SK-N-SH (cell line): ENCODE data around the gene AGRN. TPM values are rescaled to one million over a fixed set of nuclear protein-coding genes. Genes with fewer than 3 reads are reported as not detected.
"Not testable (repeated sequence)": the region's sequence is repeated elsewhere in the genome, so short reads cannot be mapped to it uniquely, and the experiment has no call there.

Source experiments
- CTCF ChIA-PET: fragments of 300-600, 350-600 bp; formaldehyde crosslinking; extraction: SDS; loops from one replicate; lab custom pipeline; 2021; lab: Yijun Ruan, JAX
- POLR2A ChIA-PET: fragments of 350-600 bp; sonication (Branson Sonifier 250); formaldehyde crosslinking; extraction: SDS; loops from one replicate; lab custom pipeline; 2020; ENCODE audit warnings: antibody characterized with exemption, inconsistent platforms; lab: Yijun Ruan, JAX
- DNase-seq: peaks from one replicate; pipeline ENCODE4 v3.0.0; 2012
- H2AFZ ChIP-seq: fragments of 200-600 bp; sonication (generic); 2 replicates; pipeline ENCODE4 v1.8.1; 2016; ENCODE audit warnings: antibody characterized with exemption, mild to moderate bottlenecking, low read depth
- H3F3A ChIP-seq: fragments of 200-600 bp; sonication (generic); replicated peaks from 2 replicates; pipeline ENCODE3; 2016; ENCODE audit warnings: antibody characterized with exemption, mild to moderate bottlenecking; ENCODE audit not compliant: insufficient read depth
- H3K27ac ChIP-seq, 2 experiments: fragments of 200-500 bp in 1 of 2; fragments of 200-600 bp in 1 of 2; sonication (Bioruptor generic) in 1 of 2; sonication (generic), shearing (Covaris generic) in 1 of 2; 2 replicates each; pipeline versions ENCODE4 v1.5.1 to v1.6.1; 2014 to 2016; ENCODE audit warnings: low read depth in 2 of 2, inconsistent platforms in 1 of 2, low read length in 1 of 2, mild to moderate bottlenecking in 1 of 2, mixed read lengths in 1 of 2
- H3K27me3 ChIP-seq: fragments of 200-600 bp; sonication (generic), shearing (Covaris generic); 2 replicates; pipeline ENCODE4 v1.6.1; 2016; ENCODE audit warnings: mixed run types; ENCODE audit not compliant: insufficient read depth
- H3K36me3 ChIP-seq, 2 experiments: fragments of 200-500 bp in 1 of 2; fragments of 200-600 bp in 1 of 2; sonication (Bioruptor generic) in 1 of 2; sonication (generic) in 1 of 2; replicated peaks in 1 of 2; 2 replicates each; pipeline versions ENCODE3 to v1.5.1; 2014 to 2016; ENCODE audit warnings: low read length in 1 of 2, mild to moderate bottlenecking in 1 of 2; ENCODE audit not compliant: insufficient read depth in 2 of 2, control insufficient read depth in 1 of 2
- H3K4me1 ChIP-seq, 2 experiments: fragments of 200-500 bp in 1 of 2; fragments of 200-600 bp in 1 of 2; sonication (Bioruptor generic) in 1 of 2; sonication (generic), shearing (Covaris generic) in 1 of 2; 2 replicates each; pipeline versions ENCODE4 v1.5.1 to v1.6.1; 2014 to 2016; ENCODE audit warnings: low read depth in 1 of 2, low read length in 1 of 2, mixed run types in 1 of 2; ENCODE audit not compliant: insufficient read depth in 2 of 2, control insufficient read depth in 1 of 2
- H3K4me2 ChIP-seq: fragments of 200-600 bp; sonication (generic), shearing (Covaris generic); 2 replicates; pipeline ENCODE4 v1.6.1; 2017; ENCODE audit warnings: mixed run types
- H3K4me3 ChIP-seq, 2 experiments: fragments of 200-500 bp in 1 of 2; fragments of 200-600 bp in 1 of 2; sonication (Bioruptor generic) in 1 of 2; sonication (generic), shearing (Covaris generic) in 1 of 2; 2 replicates each; pipeline versions ENCODE4 v1.5.1 to v1.8.1; 2014 to 2016; ENCODE audit warnings: low read depth in 2 of 2, inconsistent platforms in 1 of 2, low read length in 1 of 2, mild to moderate bottlenecking in 1 of 2, mixed read lengths in 1 of 2, moderate library complexity in 1 of 2
- H3K79me2 ChIP-seq: fragments of 200-600 bp; sonication (generic); 2 replicates; pipeline ENCODE4 v1.8.1; 2017; ENCODE audit warnings: mild to moderate bottlenecking; ENCODE audit not compliant: insufficient read depth
- H3K9ac ChIP-seq: fragments of 200-600 bp; sonication (generic); 2 replicates; pipeline ENCODE4 v1.6.1; 2017; ENCODE audit warnings: mixed run types
- H3K9me2 ChIP-seq: fragments of 200-600 bp; sonication (generic); 2 replicates; pipeline ENCODE4 v1.6.1; 2017; ENCODE audit warnings: mixed run types
- H3K9me3 ChIP-seq: fragments of 200-600 bp; sonication (generic); 2 replicates; pipeline ENCODE4 v1.6.1; 2017; ENCODE audit warnings: mixed run types, mild to moderate bottlenecking, moderate library complexity
- H4K20me1 ChIP-seq: fragments of 200-600 bp; sonication (generic); 2 replicates; pipeline ENCODE4 v1.6.1; 2017; ENCODE audit warnings: mild to moderate bottlenecking, mixed run types; ENCODE audit not compliant: insufficient read depth
- CHD2 ChIP-seq: fragments of 150-350 bp; IDR thresholded peaks from 2 replicates; pipeline ENCODE4 v1.6.1; 2018; ENCODE audit warnings: low read length; ENCODE audit not compliant: partially characterized antibody
- EP300 ChIP-seq, 2 experiments: IDR thresholded peaks; 2 replicates each; pipeline versions ENCODE4 v1.4.0 to v1.6.1; 2012; ENCODE audit warnings: borderline replicate concordance in 1 of 2, low read depth in 1 of 2, low read length in 1 of 2
- EZH2phosphoT487 ChIP-seq: fragments of 200-600 bp; sonication (generic); IDR thresholded peaks from 2 replicates; pipeline ENCODE4 v1.6.1; 2017; ENCODE audit warnings: low read depth, mixed run types, mild to moderate bottlenecking, antibody characterized with exemption, moderate library complexity, borderline replicate concordance
- FOSL2 ChIP-seq: IDR thresholded peaks from 2 replicates; pipeline ENCODE4 v1.4.0; 2012; ENCODE audit warnings: low read depth, mild to moderate bottlenecking, moderate library complexity, borderline replicate concordance
- FOXM1 ChIP-seq: IDR thresholded peaks from 2 replicates; pipeline ENCODE4 v1.4.0; 2012; ENCODE audit warnings: low read depth, mild to moderate bottlenecking
- GABPA ChIP-seq: IDR thresholded peaks from 2 replicates; pipeline ENCODE4 v1.4.0; 2012; ENCODE audit warnings: low read depth, mild to moderate bottlenecking
- GATA2 ChIP-seq: sonication (generic); formaldehyde crosslinking; IDR thresholded peaks from 2 replicates; pipeline ENCODE4 v1.5.0; 2020; ENCODE audit warnings: mild to moderate bottlenecking, missing genetic modification reagents
- IRF3 ChIP-seq: fragments of 150-350 bp; IDR thresholded peaks from 2 replicates; pipeline ENCODE4 v1.6.1; 2016; ENCODE audit warnings: mild to moderate bottlenecking, low read depth, low read length
- JUND ChIP-seq: IDR thresholded peaks from 2 replicates; pipeline ENCODE4 v1.4.0; 2012
- MAX ChIP-seq: IDR thresholded peaks from 2 replicates; pipeline ENCODE4 v1.4.0; 2012; ENCODE audit warnings: low read depth
- MEF2A ChIP-seq: IDR thresholded peaks from 2 replicates; pipeline ENCODE4 v1.4.0; 2012; ENCODE audit warnings: low read depth, borderline replicate concordance
- MXI1 ChIP-seq: IDR thresholded peaks from 2 replicates; pipeline ENCODE4 v1.6.1; 2012; ENCODE audit warnings: mild to moderate bottlenecking, low read depth, low read length, improper control_type of control experiment
- NFIC ChIP-seq: IDR thresholded peaks from 2 replicates; pipeline ENCODE4 v1.4.0; 2012; ENCODE audit warnings: borderline replicate concordance
- NRF1 ChIP-seq: IDR thresholded peaks from 2 replicates; pipeline ENCODE4 v1.6.1; 2012; ENCODE audit warnings: low read depth, mild to moderate bottlenecking, low read length
- POLR2AphosphoS5 ChIP-seq: IDR thresholded peaks from 2 replicates; pipeline ENCODE4 v1.6.1; 2012; ENCODE audit warnings: low read depth, low read length
- RAD21 ChIP-seq: IDR thresholded peaks from 2 replicates; pipeline ENCODE4 v1.6.1; 2012; ENCODE audit warnings: mild to moderate bottlenecking, low read length
- RCOR1 ChIP-seq: fragments of 150-350 bp; IDR thresholded peaks from 2 replicates; pipeline ENCODE4 v1.6.1; 2017; ENCODE audit warnings: antibody characterized with exemption, low read length
- RXRA ChIP-seq: IDR thresholded peaks from 2 replicates; pipeline ENCODE4 v1.4.0; 2012; ENCODE audit warnings: low read depth, mild to moderate bottlenecking, borderline replicate concordance
- TAF1 ChIP-seq: IDR thresholded peaks from 2 replicates; pipeline ENCODE4 v1.6.1; 2012; ENCODE audit warnings: low read depth, mild to moderate bottlenecking, low read length, moderate library complexity, borderline replicate concordance
- YY1 ChIP-seq: IDR thresholded peaks from 2 replicates; pipeline ENCODE4 v1.4.0; 2012; ENCODE audit warnings: low read depth, mild to moderate bottlenecking
- WGBS: methylation state at CpG from one replicate; pipeline ENCODE4 v1.1.6; 2017; ENCODE audit warnings: low lambda C conversion rate; 5-methylcytosine and 5-hydroxymethylcytosine counted together
- polyA plus RNA-seq, 3 experiments: library from polyadenylated mRNA; depleted of rRNA; stranded (reverse); fragments of >200 nt; gene quantifications; 2 replicates each; pipeline ENCODE4 v1.2.3, GENCODE V29; 2012

Gene AGRN
- polyA plus RNA-seq, 1 of the 3 experiments (the other 2 are of a cell fraction): 31.6 TPM

GRCh38 chr1:1065265-1065939 lies 45.5 kb downstream of the AGRN start:
- H3K36me3 ChIP-seq: no peaks in the 10 kb centered on the region
- no peak overlapping the region for H2AFZ ChIP-seq
- 51% methylated on average over 16 of the region's 20 CpGs for WGBS
- peaks cover 9% of the 10 kb centered on the region for H3F3A ChIP-seq
- no peak overlapping the region for H3K9ac ChIP-seq
- no peak overlapping the region for H3K4me3 ChIP-seq
- peaks cover 7% of the 10 kb centered on the region; the same call in 1 of the 2 replicates for H3K27me3 ChIP-seq
- DNase-seq: no peak
- no peaks in the 10 kb centered on the region for H3K9me3 ChIP-seq
- peaks cover 0 to 7% of the 10 kb centered on the region in 2 experiments; a peak in 1 of 4 replicates for H3K4me1 ChIP-seq
- ChIA-PET POLR2A (no interaction called here), CTCF (interaction anchor here (1.2 to 15.4 kb wide), 8 partner anchors 8 to 82 kb away, joined by 3 to 216 read pairs (median 28); partner anchors contain the start of gene PERM1)
- H3K9me2 ChIP-seq: no peaks in the 10 kb centered on the region
- TF ChIP-seq TAF1: no peak
- TF ChIP-seq RAD21: no peak
- TF ChIP-seq FOXM1: no peak
- TF ChIP-seq MEF2A: no peak
- no peak for TF ChIP-seq EZH2phosphoT487
- TF ChIP-seq NRF1: no peak
- no peak for TF ChIP-seq EP300 (IDR thresholded peaks at IDR 0.05; ENCODE audit: borderline replicate concordance in 1 of 2, low read depth in 1 of 2, low read length in 1 of 2)
- TF ChIP-seq JUND: no peak
- TF ChIP-seq YY1: no peak
- no peak for TF ChIP-seq FOSL2
- no peak for TF ChIP-seq MXI1
- TF ChIP-seq IRF3: no peak
- no peak for TF ChIP-seq CHD2
- TF ChIP-seq MAX: no peak
- TF ChIP-seq RCOR1: no peak
- no peak for TF ChIP-seq POLR2AphosphoS5
- no peak for TF ChIP-seq RXRA
- TF ChIP-seq NFIC: no peak
- no peak for TF ChIP-seq GATA2 (CRISPR knock-in tag)
- TF ChIP-seq GABPA: no peak
- no peaks in the 10 kb centered on the region for H3K79me2 ChIP-seq
- peaks cover 6% of the 10 kb centered on the region; the same call in 1 of the 2 replicates for H4K20me1 ChIP-seq
- H3K4me2 ChIP-seq: no peak overlapping the region
- H3K27ac ChIP-seq: no peak overlapping the region

- H3K27me3 ChIP-seq, H3K36me3 ChIP-seq, H3K4me2 ChIP-seq, H4K20me1 ChIP-seq, H3K4me3 ChIP-seq, H3K9ac ChIP-seq, H3K9me3 ChIP-seq, DNase-seq, H3K27ac ChIP-seq, H3K79me2 ChIP-seq, H3F3A ChIP-seq, H3K4me1 ChIP-seq, H2AFZ ChIP-seq, H3K9me2 ChIP-seq: not testable (repeated sequence)
- 44% methylated on average over 10 of the region's 11 CpGs for WGBS
- CTCF ChIA-PET: interaction anchor here (1.2 to 15.4 kb wide), 4 partner anchors 8 to 83 kb away, joined by 3 to 216 read pairs (median 68); partner anchors contain the start of gene PERM1
- POLR2A ChIA-PET: interaction anchor here (0.7 kb wide), 1 partner anchor 14 kb away, joined by 3 read pairs; no protein-coding TSS in a partner anchor
These were observed 46.0 kb downstream of the AGRN start for GRCh38 chr1:1065940-1066304.
